ENCODE measurements around the gene COL1A1.

Gene COL1A1

GRCh38 chr17:50186661-50187393, 14.6 kb downstream of the COL1A1 start:
- DNase-seq (ENCODE audit: low spot score), result no peak

GRCh38 chr17:50185631-50186471, 15.6 kb downstream of the COL1A1 start:
- DNase-seq (ENCODE audit: low spot score), result no peak

DNA sequence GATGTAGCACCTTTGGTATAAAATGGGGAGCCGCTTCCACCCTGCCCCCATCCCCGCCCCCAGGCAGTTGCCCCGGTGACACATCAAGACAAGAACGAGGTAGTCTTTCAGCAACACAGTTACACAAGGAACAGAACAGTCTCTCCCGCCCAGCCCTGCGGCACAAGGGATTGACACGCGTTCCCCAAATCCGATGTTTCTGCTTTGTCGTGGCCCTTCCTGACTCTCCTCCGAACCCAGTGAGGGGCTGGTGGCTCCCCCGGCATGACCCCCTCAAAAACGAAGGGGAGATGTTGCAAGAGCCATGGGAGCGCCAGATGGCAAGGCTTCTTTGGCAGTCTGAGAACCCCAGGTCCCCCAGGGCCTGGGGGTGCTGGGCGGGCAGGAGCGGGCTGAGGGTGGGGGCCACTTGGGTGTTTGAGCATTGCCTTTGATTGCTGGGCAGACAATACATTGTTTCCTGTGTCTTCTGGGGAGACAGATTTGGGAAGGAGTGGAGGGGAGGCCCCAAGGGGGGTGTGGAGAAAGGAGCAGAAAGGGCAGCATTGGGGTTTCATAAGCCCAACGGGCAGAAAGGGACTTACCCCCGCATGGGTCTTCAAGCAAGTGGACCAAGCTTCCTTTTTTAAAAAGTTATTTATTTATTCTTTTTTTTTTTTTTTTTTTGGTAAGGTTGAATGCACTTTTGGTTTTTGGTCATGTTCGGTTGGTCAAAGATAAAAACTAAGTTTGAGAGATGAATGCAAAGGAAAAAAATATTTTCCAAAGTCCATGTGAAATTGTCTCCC, 16.6 kb downstream of the COL1A1 start:
- no peak for DNase-seq (ENCODE audit: low spot score)

- DNase-seq (ENCODE audit: low spot score), result no peak
Observed at GRCh38 chr17:50184064-50184463, 17.4 kb downstream of the COL1A1 start.

GRCh38 chr17:50183421-50183994, 17.9 kb downstream of the COL1A1 start:
- no peak for DNase-seq (ENCODE audit: low spot score)

DNA sequence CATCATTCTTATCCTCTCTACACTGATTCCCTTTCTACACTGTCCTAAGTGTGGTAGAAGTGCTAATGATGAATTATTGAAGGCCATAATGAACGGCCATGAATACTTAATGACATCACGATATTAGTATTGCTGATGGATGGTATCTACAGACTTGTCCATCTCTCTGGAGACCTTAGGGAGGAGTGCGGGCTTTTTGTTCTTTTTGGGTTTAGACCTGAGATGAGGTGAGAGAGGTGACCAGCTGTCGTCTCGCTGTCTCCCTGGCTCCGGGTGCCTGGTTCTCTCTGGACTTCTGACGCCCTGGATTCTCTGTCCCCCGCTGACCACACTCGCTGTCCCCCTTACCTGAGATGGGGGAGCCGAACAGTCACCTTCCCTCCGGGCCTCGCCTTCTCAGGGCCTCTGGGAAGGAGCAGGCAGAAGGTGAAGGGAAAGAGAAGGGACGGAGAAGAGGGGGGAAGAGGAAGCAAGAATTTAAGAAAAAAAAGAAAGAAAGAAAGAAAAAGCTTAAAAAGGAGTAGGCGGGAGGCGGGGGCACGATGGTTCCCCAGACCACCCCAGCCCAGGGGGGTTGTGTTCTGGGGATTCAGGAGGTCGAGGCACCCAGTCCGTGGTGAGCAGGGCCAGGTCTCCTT, 18.5 kb downstream of the COL1A1 start:
- no peak for DNase-seq (ENCODE audit: low spot score)

GRCh38 chr17:50181591-50182560, 19.6 kb downstream of the COL1A1 start:
- peak; percentile 48 for DNase-seq (ENCODE audit: low spot score)

DNA sequence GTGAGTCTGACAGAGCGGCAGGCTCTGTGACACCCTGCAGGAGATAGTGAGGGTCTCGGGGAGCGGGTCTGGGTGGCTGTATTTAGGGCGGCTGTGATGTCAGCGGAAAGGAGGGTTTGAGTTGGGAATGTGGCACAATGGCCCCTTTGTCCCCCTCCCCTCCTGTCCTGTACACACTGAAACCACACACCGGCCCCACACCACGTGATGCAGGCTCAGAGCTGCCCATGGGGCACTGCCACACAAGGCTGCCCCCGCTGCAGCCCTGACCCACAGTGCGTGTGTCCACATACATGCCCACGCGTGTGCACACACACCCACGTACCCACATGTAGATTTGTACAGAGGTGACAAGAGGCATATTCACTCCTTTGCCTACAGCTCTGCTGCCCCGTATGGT, 20.3 kb downstream of the COL1A1 start:
- DNase-seq (ENCODE audit: low spot score), result no peak

- no peak for DNase-seq (ENCODE audit: low spot score)
Observed at GRCh38 chr17:50180620-50181019, 20.8 kb downstream of the COL1A1 start.

DNA sequence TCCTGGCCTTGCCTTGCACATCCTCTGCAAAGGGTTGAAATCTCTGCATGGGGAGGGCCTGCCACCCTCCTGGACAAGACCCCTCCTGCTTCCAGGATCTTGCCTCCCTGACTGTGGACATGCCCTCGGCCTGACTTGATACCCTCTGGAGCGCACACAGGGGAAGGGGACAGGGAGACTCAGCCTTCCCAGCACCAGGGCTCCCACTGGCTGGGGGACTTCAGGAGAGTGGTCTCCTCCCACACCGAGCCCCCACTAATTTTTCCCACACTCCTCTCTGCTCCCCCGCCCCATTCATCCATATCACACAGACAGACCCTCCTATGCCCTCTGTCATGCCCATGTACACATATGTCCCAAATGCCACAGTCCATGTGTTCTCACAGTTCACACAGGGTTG, 21.3 kb downstream of the COL1A1 start:
- DNase-seq (ENCODE audit: low spot score), result no peak

DNA sequence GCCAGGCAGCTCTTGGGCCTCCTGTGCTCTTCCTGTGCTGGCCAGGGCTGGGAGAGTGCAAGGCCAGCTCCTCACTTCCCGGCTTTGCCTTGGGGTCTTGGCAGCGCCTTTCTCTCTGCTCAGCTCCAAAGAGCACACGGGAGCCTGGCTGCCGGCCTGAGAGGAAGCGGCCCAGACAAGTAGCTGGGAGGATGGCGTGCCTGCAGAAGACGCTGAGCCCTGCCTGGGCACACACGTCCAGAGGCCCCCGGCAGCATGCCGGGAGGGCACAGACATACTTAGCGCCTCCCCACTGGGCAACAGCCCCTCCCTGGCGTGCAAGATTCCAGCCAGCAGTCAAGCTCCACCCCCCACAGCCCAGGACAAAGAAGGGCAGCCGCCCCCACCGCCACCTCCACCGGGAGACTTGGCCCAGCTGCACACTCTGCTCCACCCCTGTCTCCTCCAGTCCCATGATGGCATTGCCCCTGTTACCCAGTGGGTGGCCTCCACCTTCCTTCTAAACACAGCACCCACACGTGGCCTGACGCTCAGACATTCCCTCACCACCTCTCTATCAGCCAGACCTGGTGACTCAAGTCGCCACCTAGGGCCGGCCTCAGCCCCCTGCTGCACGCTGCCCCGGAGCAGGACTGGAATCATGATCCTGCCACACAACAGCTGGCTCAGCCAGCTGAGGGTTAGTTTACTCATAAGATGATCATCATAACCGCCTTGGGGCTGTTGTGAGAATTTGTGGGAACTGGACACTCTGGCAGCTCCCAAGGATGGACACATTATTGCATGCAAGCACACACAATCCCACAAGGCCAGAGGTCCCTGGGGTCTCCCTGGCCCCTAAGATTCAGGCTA, 23.2 kb downstream of the COL1A1 start:
- DNase-seq (ENCODE audit: low spot score), result peak; percentile 93

DNA sequence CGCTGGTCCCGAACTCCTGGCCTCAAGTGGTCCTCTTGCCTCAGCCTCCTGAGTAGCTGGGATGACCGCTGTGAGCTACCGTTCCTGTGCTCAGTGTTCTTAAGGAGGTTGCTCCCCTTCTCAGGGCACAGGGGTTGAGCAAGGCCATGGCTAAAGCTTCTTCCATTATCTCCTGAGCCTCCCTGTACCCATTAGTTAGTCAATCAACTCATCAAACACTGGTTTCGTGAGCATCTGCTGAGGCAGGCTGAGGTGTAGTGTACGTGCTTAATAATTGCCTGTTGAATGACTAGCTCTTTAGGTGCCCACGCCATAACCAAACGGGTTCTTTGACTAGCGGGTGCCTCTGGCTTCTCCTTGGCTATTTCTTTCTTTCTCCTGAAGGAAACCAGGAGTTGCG, 24.0 kb downstream of the COL1A1 start:
- no peak for DNase-seq (ENCODE audit: low spot score)

- DNase-seq (ENCODE audit: low spot score), result no peak
Observed at GRCh38 chr17:50176559-50177357, 24.7 kb downstream of the COL1A1 start.

- no peak for DNase-seq (ENCODE audit: low spot score)
Observed at GRCh38 chr17:50175035-50175807, 26.2 kb downstream of the COL1A1 start.

DNA sequence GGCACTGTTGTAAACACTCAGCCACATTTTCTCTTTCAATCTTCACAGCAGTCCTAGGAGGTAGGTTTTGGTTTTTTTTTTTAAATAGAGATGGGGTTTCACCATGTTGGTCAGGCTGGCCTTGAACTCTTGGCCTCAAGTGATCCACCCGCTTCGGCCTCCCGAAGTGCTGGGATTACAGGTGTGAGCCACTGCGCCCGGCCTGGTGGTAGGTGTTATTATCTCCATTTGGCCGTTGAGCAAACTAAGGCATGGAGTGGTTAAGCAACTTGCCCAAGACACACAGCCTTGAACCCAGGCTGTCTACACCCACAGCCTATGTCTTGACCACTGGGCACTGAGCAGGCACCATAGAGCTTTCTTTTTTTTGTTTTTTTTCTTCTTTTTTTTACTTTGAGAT, 27.0 kb downstream of the COL1A1 start:
- no peak for DNase-seq (ENCODE audit: low spot score)

DNA sequence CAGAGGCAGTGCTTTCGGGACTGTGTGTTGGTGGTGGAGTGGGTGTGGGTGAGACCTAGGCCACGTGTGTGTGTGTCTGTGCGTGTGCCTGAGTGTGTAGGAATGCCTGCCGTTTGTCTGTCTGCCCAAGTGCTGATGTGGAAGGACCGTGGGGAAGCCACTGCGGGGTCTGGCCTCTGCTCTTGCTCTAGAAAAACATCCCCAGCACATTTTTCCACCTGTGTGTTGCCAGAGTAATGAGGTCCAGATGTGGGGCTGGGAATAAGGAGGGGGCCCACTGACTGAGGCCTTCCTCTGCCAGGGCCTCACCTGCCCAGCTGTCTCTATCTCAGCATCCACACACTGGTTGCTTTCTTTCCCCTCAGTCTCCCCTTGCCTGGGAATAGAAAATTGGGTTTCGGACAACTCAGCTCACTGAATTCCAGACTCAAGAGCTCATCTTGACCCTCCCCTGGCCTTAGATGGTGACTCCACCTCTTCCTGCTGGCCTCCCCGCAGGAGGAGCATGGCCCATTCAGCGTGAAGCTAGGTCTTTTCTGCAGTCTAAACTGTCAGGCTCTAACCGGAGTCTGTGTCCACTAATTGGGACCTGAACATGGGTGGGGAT, 28.0 kb downstream of the COL1A1 start:
- DNase-seq (ENCODE audit: low spot score), result no peak

GRCh38 chr17:50172936-50173334, 28.5 kb downstream of the COL1A1 start:
- DNase-seq (ENCODE audit: low spot score), result no peak

GRCh38 chr17:50172130-50172529, 29.3 kb downstream of the COL1A1 start:
- no peak for DNase-seq (ENCODE audit: low spot score)
